Parathyroid adenoma (tissue), 2 donors: Measurements from ENCODE around the gene GPAM.

Experiments
- H2AFZ ChIP-seq: fragments of 300-600 bp; sonication (generic); one replicate; pipeline ENCODE4 v1.7.0; 2017; ENCODE audit warnings: antibody characterized with exemption, mild to moderate bottlenecking
- H3K27ac ChIP-seq: fragments of 300-600 bp; sonication (generic); one replicate; pipeline ENCODE4 v1.7.0; 2017
- H3K27me3 ChIP-seq: fragments of 300-600 bp; sonication (generic); one replicate; pipeline ENCODE4 v1.7.0; 2017; ENCODE audit warnings: low read length; ENCODE audit not compliant: control insufficient read depth, insufficient read depth
- H3K36me3 ChIP-seq: fragments of 300-600 bp; sonication (generic); one replicate; pipeline ENCODE4 v1.7.0; 2017; ENCODE audit warnings: low read length; ENCODE audit not compliant: control insufficient read depth, insufficient read depth
- H3K4me1 ChIP-seq: fragments of 300-600 bp; sonication (generic); one replicate; pipeline ENCODE4 v1.7.0; 2017; ENCODE audit warnings: control low read depth
- H3K4me2 ChIP-seq: fragments of 300-600 bp; sonication (generic); one replicate; pipeline ENCODE4 v1.7.0; 2017; ENCODE audit warnings: low read length
- H3K4me3 ChIP-seq: fragments of 300-600 bp; sonication (generic); one replicate; pipeline ENCODE4 v1.7.0; 2017; ENCODE audit warnings: low read depth, low read length
- H3K79me2 ChIP-seq: fragments of 300-600 bp; sonication (generic); one replicate; pipeline ENCODE4 v1.7.0; 2017; ENCODE audit warnings: control low read depth
- H3K9ac ChIP-seq: fragments of 300-600 bp; sonication (generic); one replicate; pipeline ENCODE4 v1.7.0; 2017; ENCODE audit warnings: mild to moderate bottlenecking
- H3K9me3 ChIP-seq: fragments of 300-600 bp; sonication (generic); one replicate; pipeline ENCODE4 v1.7.0; 2017; ENCODE audit warnings: low read length; ENCODE audit not compliant: control insufficient read depth
- CTCF ChIP-seq: fragments of 300-600 bp; sonication (generic); IDR thresholded peaks from one replicate; pipeline ENCODE4 v1.7.0; 2017; ENCODE audit warnings: antibody characterized with exemption, mild to moderate bottlenecking
- donor health status: primary hyperparathyroidism.

Gene GPAM

GRCh38 chr10:112225771-112226438 lies 42.3 kb upstream of the GPAM start:
- Histone ChIP-seq H2AFZ (no peak overlapping the region), H3K27me3 (peaks cover 4% of the 10 kb centered on the region), H3K4me2 (no peak overlapping the region), H3K27ac (no peak overlapping the region), H3K4me3 (no peak overlapping the region), H3K9me3 (no peaks in the 10 kb centered on the region), H3K9ac (no peak overlapping the region), H3K4me1 (no peaks in the 10 kb centered on the region), H3K36me3 (no peaks in the 10 kb centered on the region), H3K79me2 (no peaks in the 10 kb centered on the region)
- no peak for TF ChIP-seq CTCF

GRCh38 chr10:112224933-112225529 lies 41.5 kb upstream of the GPAM start:
- Histone ChIP-seq H3K27me3 (peaks cover 4% of the 10 kb centered on the region), H3K9ac (no peak overlapping the region)
- TF ChIP-seq CTCF, result no peak

GRCh38 chr10:112223725-112224124 lies 40.2 kb upstream of the GPAM start:
- Histone ChIP-seq H3K9me3 (no peaks in the 10 kb centered on the region), H2AFZ (no peak overlapping the region), H3K79me2 (no peaks in the 10 kb centered on the region), H3K9ac (no peak overlapping the region), H3K4me1 (no peaks in the 10 kb centered on the region), H3K27me3 (peaks cover 4% of the 10 kb centered on the region), H3K4me3 (no peak overlapping the region), H3K4me2 (no peak overlapping the region), H3K27ac (no peak overlapping the region), H3K36me3 (no peaks in the 10 kb centered on the region)
- no peak for TF ChIP-seq CTCF

More at GRCh38 chr10:112224933-112225529, 41.5 kb upstream of the GPAM start:
- H3K79me2 ChIP-seq, result no peaks in the 10 kb centered on the region
- no peak overlapping the region for H3K27ac ChIP-seq
- H2AFZ ChIP-seq, result no peak overlapping the region
- no peak overlapping the region for H3K4me2 ChIP-seq
- no peaks in the 10 kb centered on the region for H3K4me1 ChIP-seq
- H3K4me3 ChIP-seq, result no peak overlapping the region
- no peaks in the 10 kb centered on the region for H3K36me3 ChIP-seq
- no peaks in the 10 kb centered on the region for H3K9me3 ChIP-seq

- Histone ChIP-seq H3K27ac (no peak overlapping the region), H3K9ac (no peak overlapping the region), H3K4me1 (no peaks in the 10 kb centered on the region), H2AFZ (no peak overlapping the region), H3K27me3 (peaks cover 4% of the 10 kb centered on the region), H3K36me3 (no peaks in the 10 kb centered on the region), H3K9me3 (no peaks in the 10 kb centered on the region), H3K4me2 (no peak overlapping the region), H3K79me2 (no peaks in the 10 kb centered on the region), H3K4me3 (no peak overlapping the region)
- no peak for TF ChIP-seq CTCF
These were observed 39.2 kb upstream of the GPAM start for GRCh38 chr10:112222799-112223198.

- Histone ChIP-seq H3K36me3 (no peaks in the 10 kb centered on the region), H3K9me3 (no peaks in the 10 kb centered on the region), H3K9ac (no peak overlapping the region), H3K4me3 (no peak overlapping the region), H3K27me3 (peaks cover 4% of the 10 kb centered on the region), H3K4me2 (no peak overlapping the region), H2AFZ (no peak overlapping the region), H3K27ac (no peak overlapping the region), H3K4me1 (no peaks in the 10 kb centered on the region), H3K79me2 (no peaks in the 10 kb centered on the region)
- no peak for TF ChIP-seq CTCF
These were observed 38.0 kb upstream of the GPAM start for GRCh38 chr10:112221545-112221944.
